Hypothalamus (tissue), 51 donors: Measurements from ENCODE around the gene SPRY4.
"Not testable (repeated sequence)": the region's sequence is repeated elsewhere in the genome, so short reads cannot be mapped to it uniquely, and the experiment has no call there.

ENCODE experiments used
- DNase-seq, 51 donors: peaks; one replicate each; lab custom pipeline; 2025; lab: John Stamatoyannopoulos, UW

SPRY4 gene

DNA sequence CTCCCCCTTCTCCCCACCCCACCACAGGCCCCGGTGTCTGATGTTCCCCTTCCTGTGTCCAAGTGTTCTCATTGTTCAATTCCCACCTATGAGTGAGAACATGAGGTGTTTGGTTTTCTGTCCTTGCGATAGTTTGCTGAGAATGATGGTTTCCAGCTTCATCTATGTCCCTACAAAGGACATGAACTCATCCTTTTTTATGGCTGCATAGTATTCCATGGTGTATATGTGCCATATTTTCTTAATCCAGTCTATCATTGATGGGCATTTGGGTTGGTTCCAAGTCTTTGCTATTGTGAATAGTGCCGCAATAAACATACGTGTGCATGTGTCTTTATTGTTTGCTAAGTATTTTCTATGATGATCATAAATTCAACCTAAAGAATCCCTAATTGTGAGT, 60.7 kb downstream of the SPRY4 start:
- not testable (repeated sequence) for DNase-seq

DNA sequence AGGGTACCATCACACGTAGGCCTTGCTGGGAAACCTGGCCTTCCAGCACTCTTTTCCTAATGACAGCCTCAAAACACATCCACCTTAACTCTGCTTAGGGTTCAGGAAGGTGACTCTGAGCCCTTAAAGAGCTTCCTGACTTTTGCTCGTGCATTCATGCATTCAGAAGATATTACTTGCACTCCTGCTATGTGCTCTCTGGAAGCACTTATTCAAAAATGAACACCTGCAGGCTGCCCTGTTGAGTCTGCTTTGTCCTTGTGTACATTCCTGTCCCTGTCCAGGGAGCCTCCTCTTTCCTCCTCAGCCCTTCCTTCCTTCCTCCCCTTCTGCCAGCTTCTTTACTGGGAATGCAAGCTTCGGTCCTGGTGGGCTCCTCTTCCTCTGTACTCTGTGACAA, 61.5 kb downstream of the SPRY4 start:
- no peak for DNase-seq

GRCh38 chr5:142262683-142263082, 62.1 kb downstream of the SPRY4 start:
- DNase-seq, result no peak
